Endothelial cell of umbilical vein (primary cell): Measurements from ENCODE around the gene DMRTB1. TPM values are rescaled to one million over a fixed set of nuclear protein-coding genes. Genes with fewer than 3 reads are reported as not detected.

ENCODE experiments used
- BruUV-seq: library from RNA; stranded (reverse); fragments of 400-500 nt; replicated peaks from 2 replicates; lab custom pipeline; 2021; lab: Mats Ljungman, UMichigan
- CTCF ChIA-PET: fragments of 300-600, 350-600 bp; sonication (Branson Sonifier 250); formaldehyde crosslinking; loops from one replicate; lab custom pipeline; 2021; ENCODE audit warnings: antibody characterized with exemption, inconsistent platforms; lab: Charles Lee
- POLR2A ChIA-PET: fragments of 300-600, 350-600 bp; sonication (Branson Sonifier 250); formaldehyde crosslinking; loops from one replicate; lab custom pipeline; 2021; ENCODE audit warnings: antibody characterized with exemption, inconsistent platforms; lab: Charles Lee
- DNase-seq: peaks from one replicate; pipeline ENCODE4 v3.0.0-alpha.2; 2011; ENCODE audit warnings: low read depth, low spot score
- FAIRE-seq: peaks from 2 replicates; lab custom pipeline; 2011; peaks lifted over from hg19 to GRCh38; lab: Jason Lieb, UNC
- H2AFZ ChIP-seq: 2 replicates; pipeline ENCODE4 v1.6.0; 2012; ENCODE audit warnings: low read depth, low read length, control low read depth, inconsistent platforms
- H3K27ac ChIP-seq: 2 replicates; pipeline ENCODE4 v1.5.1; 2011; ENCODE audit warnings: low read depth, mild to moderate bottlenecking, control low read depth, low read length, moderate library complexity; ENCODE audit not compliant: insufficient read depth
- H3K27me3 ChIP-seq, 2 experiments: 2 replicates each; pipeline versions ENCODE4 v1.6.0 to v1.6.1; 2011; ENCODE audit warnings: low read length in 2 of 2, mixed read lengths in 1 of 2; ENCODE audit not compliant: control insufficient read depth in 2 of 2, insufficient read depth in 2 of 2
- H3K36me3 ChIP-seq, 2 experiments: 2 replicates in 1 of 2; 3 replicates in 1 of 2; pipeline ENCODE4 v1.5.1; 2011; ENCODE audit warnings: low read length in 2 of 2, mild to moderate bottlenecking in 1 of 2, moderate library complexity in 1 of 2; ENCODE audit not compliant: control insufficient read depth in 2 of 2, insufficient read depth in 2 of 2; ENCODE audit errors: extremely low read depth in 1 of 2
- H3K4me1 ChIP-seq: 3 replicates; pipeline ENCODE4 v1.5.1; 2011; ENCODE audit warnings: mild to moderate bottlenecking, low read length; ENCODE audit not compliant: control insufficient read depth, insufficient read depth; ENCODE audit errors: extremely low read depth
- H3K4me2 ChIP-seq: 2 replicates; pipeline ENCODE4 v1.6.1; 2011; ENCODE audit warnings: low read length, control low read depth, mixed read lengths; ENCODE audit not compliant: insufficient read depth
- H3K4me3 ChIP-seq, 3 experiments: fragments of 200-600 bp in 1 of 3; sonication (generic), shearing (Covaris generic) in 1 of 3; replicated peaks in 1 of 3; 2 replicates each; pipeline ENCODE4 v1.5.1; 2011 to 2016; ENCODE audit warnings: control low read depth in 3 of 3, low read length in 3 of 3, mild to moderate bottlenecking in 2 of 3, inconsistent platforms in 1 of 3, low read depth in 1 of 3, moderate library complexity in 1 of 3; ENCODE audit not compliant: insufficient read depth in 1 of 3
- H3K79me2 ChIP-seq: 2 replicates; pipeline ENCODE4 v1.6.0; 2012; ENCODE audit warnings: low read length, inconsistent platforms; ENCODE audit not compliant: control insufficient read depth, insufficient read depth
- H3K9ac ChIP-seq: replicated peaks from 2 replicates; pipeline ENCODE3; 2011; ENCODE audit warnings: low read length, control low read depth; ENCODE audit not compliant: insufficient read depth; ENCODE audit errors: extremely low read depth
- H3K9me1 ChIP-seq: replicated peaks from 3 replicates; pipeline ENCODE4 v1.6.0; 2011; ENCODE audit warnings: mild to moderate bottlenecking, low read length; ENCODE audit not compliant: control insufficient read depth, insufficient read depth; ENCODE audit errors: extremely low read depth
- H3K9me3 ChIP-seq: replicated peaks from 2 replicates; pipeline ENCODE4 v1.5.1; 2012; ENCODE audit warnings: low read length, inconsistent platforms; ENCODE audit not compliant: control insufficient read depth, insufficient read depth
- H4K20me1 ChIP-seq: replicated peaks from 2 replicates; pipeline ENCODE3; 2011; ENCODE audit warnings: mild to moderate bottlenecking, low read length; ENCODE audit not compliant: control insufficient read depth, insufficient read depth; ENCODE audit errors: extremely low read depth
- CTCF ChIP-seq, 2 donors: IDR thresholded peaks; 1 replicate in 1 of 2; 2 replicates in 1 of 2; pipeline ENCODE4 v1.5.1; 2011; ENCODE audit warnings: low read length in 2 of 2, mild to moderate bottlenecking in 2 of 2, moderate library complexity in 2 of 2, control low read depth in 1 of 2, inconsistent platforms in 1 of 2, low read depth in 1 of 2; ENCODE audit not compliant: insufficient read depth in 1 of 2; ENCODE audit errors: extremely low read depth in 1 of 2
- EZH2 ChIP-seq: IDR thresholded peaks from 2 replicates; pipeline ENCODE4 v1.6.1; 2012; ENCODE audit warnings: borderline replicate concordance, low read depth, mild to moderate bottlenecking, moderate library complexity, low read length, inconsistent platforms; ENCODE audit not compliant: severe bottlenecking
- FOS ChIP-seq: IDR thresholded peaks from 2 replicates; pipeline ENCODE4 v1.6.1; 2011; ENCODE audit warnings: mild to moderate bottlenecking, low read length, moderate library complexity, borderline replicate concordance; ENCODE audit not compliant: insufficient read depth
- GATA2 ChIP-seq: IDR thresholded peaks from 2 replicates; pipeline ENCODE4 v1.7.0; 2011; ENCODE audit warnings: low read depth, mild to moderate bottlenecking, moderate library complexity, mixed read lengths, low read length; ENCODE audit not compliant: insufficient read length, insufficient read depth
- JUN ChIP-seq: IDR thresholded peaks from 2 replicates; pipeline ENCODE4 v1.6.1; 2011; ENCODE audit warnings: borderline replicate concordance, low read depth; ENCODE audit not compliant: insufficient read length, insufficient read depth
- MAX ChIP-seq: IDR thresholded peaks from 2 replicates; pipeline ENCODE4 v1.6.1; 2011; ENCODE audit not compliant: insufficient read depth, insufficient read length
- MYC ChIP-seq: IDR thresholded peaks from one replicate; pipeline ENCODE4 v1.6.1; 2011; ENCODE audit warnings: mild to moderate bottlenecking, low read depth, low read length
- POLR2A ChIP-seq: IDR thresholded peaks from 2 replicates; pipeline ENCODE4 v1.6.1; 2012; ENCODE audit warnings: low read depth, mild to moderate bottlenecking, control low read depth, low read length
- POLR2AphosphoS5 ChIP-seq: IDR thresholded peaks from 2 replicates; pipeline ENCODE4 v1.6.1; 2012; ENCODE audit warnings: low read depth, mild to moderate bottlenecking, control low read depth, low read length, moderate library complexity; ENCODE audit not compliant: insufficient read depth
- dilution Hi-C: fragments of 300-500 bp; cut with MboI; formaldehyde crosslinking; loops from one replicate; pipeline ENCODE4 v1.15.0; 2019; ENCODE audit warnings: low sequenced_read_pairs; ENCODE audit not compliant: extremely low pct_ligation_motif_present
- intact Hi-C: fragments of 100-400 bp; cut with micrococcal nuclease; formaldehyde crosslinking; loops from one replicate; pipeline ENCODE4 v1.10.0; 2022
- polyA plus RNA-seq, 4 experiments: library from polyadenylated mRNA; depleted of rRNA in 3 of 4; stranded (reverse) in 3 of 4; unstranded in 1 of 4; fragments of >200 nt; gene quantifications; 2 replicates each; pipeline versions ENCODE4 v1.2.1 to v1.2.3, GENCODE V29; 2011 to 2012; ENCODE audit warnings: missing spikeins in 1 of 4
- total RNA-seq: library from RNA; stranded (reverse); gene quantifications from 2 replicates; pipeline ENCODE4 v1.2.3, GENCODE V29; 2021

Gene DMRTB1
- total and polyA plus RNA-seq, 2 donors (not counting 3 experiments of a cell fraction or from before 2014, with no cell fraction given) = not detected

GRCh38 chr1:53446051-53446450, 13.1 kb upstream of the DMRTB1 start:
- H3K27ac ChIP-seq = no peak overlapping the region
- ChIA-PET POLR2A (no interaction called here), CTCF (no interaction called here)
- intact Hi-C loops = no loop called here
- H3K79me2 ChIP-seq = no peaks in the 10 kb centered on the region
- H3K9me1 ChIP-seq = no peaks in the 10 kb centered on the region
- H3K4me1 ChIP-seq = no peaks in the 10 kb centered on the region
- H3K9ac ChIP-seq = no peak overlapping the region
- H3K4me3 ChIP-seq = no peak overlapping the region
- no peak for FAIRE-seq
- dilution Hi-C loops = no loop called here
- BruUV-seq = no TSS peak
- no peak overlapping the region for H2AFZ ChIP-seq
- H3K9me3 ChIP-seq = no peaks in the 10 kb centered on the region
- H3K27me3 ChIP-seq = peaks cover 14 to 29% of the 10 kb centered on the region in 2 experiments
- no peak for DNase-seq
- no peaks in the 10 kb centered on the region for H3K36me3 ChIP-seq
- TF ChIP-seq FOS (no peak), CTCF (IDR thresholded peaks at IDR 0.05; ENCODE audit: extremely low read depth in 1 of 2, insufficient read depth in 1 of 2, low read depth in 1 of 2, low read length in 2 of 2) (no peak), MAX (no peak), GATA2 (no peak), POLR2AphosphoS5 (no peak), MYC (no peak), JUN (no peak), EZH2 (no peak), POLR2A (no peak)
- H3K4me2 ChIP-seq = no peak overlapping the region
- no peaks in the 10 kb centered on the region for H4K20me1 ChIP-seq
